A549 (cell line): ENCODE measurements around the gene TRIM25. TPM values are rescaled to one million over a fixed set of nuclear protein-coding genes. Genes with fewer than 3 reads are reported as not detected.

Experiments
- ATAC-seq, 2 experiments: fragments of 200-7000 bp in 1 of 2; fragments of >200 bp in 1 of 2; cut with Nextera tagmentation in 1 of 2; cut with Tn5 transposase in 1 of 2; 3 replicates each; pipeline versions ENCODE4 v1.8.0 to v1.9.1; 2018 to 2020; ENCODE audit warnings: mild to moderate bottlenecking in 1 of 2, moderate library complexity in 1 of 2
- CTCF ChIA-PET: fragments of 300-600 bp; sonication (Branson Sonifier 250); formaldehyde crosslinking; extraction: SDS; loops from one replicate; lab custom pipeline; 2021; ENCODE audit warnings: antibody characterized with exemption, inconsistent platforms; lab: Yijun Ruan, JAX
- POLR2A ChIA-PET: fragments of 350-600 bp; formaldehyde crosslinking; extraction: SDS; loops from one replicate; lab custom pipeline; 2021; ENCODE audit warnings: antibody characterized with exemption, inconsistent platforms; lab: Yijun Ruan, JAX
- DNase-seq, 2 experiments: peaks; one replicate each; pipeline versions ENCODE4 v3.0.0 to v3.0.0-alpha.2; 2011 to 2016; ENCODE audit warnings: low read depth in 1 of 2, low spot score in 1 of 2
- FAIRE-seq: peaks from 2 replicates; lab custom pipeline; 2011; peaks lifted over from hg19 to GRCh38; lab: Jason Lieb, UNC
- H3K27ac ChIP-seq, 2 experiments: fragments of >200 bp; sonication (Bioruptor Twin); formaldehyde crosslinking; 3 replicates each; pipeline ENCODE4 v1.5.1; 2016 to 2017
- H3K4me1 ChIP-seq: fragments of >200 bp; sonication (Bioruptor Twin); formaldehyde crosslinking; 3 replicates; pipeline ENCODE4 v1.6.1; 2016
- H3K4me2 ChIP-seq: fragments of >200 bp; sonication (Bioruptor Twin); formaldehyde crosslinking; 3 replicates; pipeline ENCODE4 v1.6.1; 2016
- H3K4me3 ChIP-seq: fragments of >200 bp; sonication (Bioruptor Twin); formaldehyde crosslinking; 3 replicates; pipeline ENCODE4 v1.5.1; 2016
- H3K9me3 ChIP-seq: fragments of >200 bp; sonication (Bioruptor Twin); formaldehyde crosslinking; 3 replicates; pipeline ENCODE4 v1.6.1; 2016
- BCL3 ChIP-seq: fragments of >200 bp; sonication (Bioruptor Twin); formaldehyde crosslinking; IDR thresholded peaks from 3 replicates; pipeline ENCODE4 v1.6.1; 2016
- CBX8 ChIP-seq: fragments of 200-600 bp; sonication (generic); IDR thresholded peaks from 2 replicates; pipeline ENCODE4 v1.6.1; 2016
- CHD4 ChIP-seq: fragments of 200-600 bp; sonication (generic); IDR thresholded peaks from 2 replicates; pipeline ENCODE4 v1.6.1; 2016; ENCODE audit warnings: antibody characterized with exemption, mild to moderate bottlenecking, borderline replicate concordance
- CTCF ChIP-seq: fragments of >200 bp; sonication (Bioruptor Twin); formaldehyde crosslinking; IDR thresholded peaks from 3 replicates; pipeline ENCODE4 v1.5.1; 2016
- EHF ChIP-seq: fragments of 250-450 bp; sonication (Bioruptor Pico); IDR thresholded peaks from 2 replicates; pipeline ENCODE4 v1.5.0; 2020; ENCODE audit warnings: mild to moderate bottlenecking
- EHMT2 ChIP-seq: fragments of 200-600 bp; sonication (generic); IDR thresholded peaks from 2 replicates; pipeline ENCODE4 v1.6.1; 2016; ENCODE audit warnings: antibody characterized with exemption, low read depth, mild to moderate bottlenecking, moderate library complexity
- EP300 ChIP-seq, 2 experiments: fragments of >200 bp; sonication (Bioruptor Twin); formaldehyde crosslinking; IDR thresholded peaks; 2 replicates in 1 of 2; 3 replicates in 1 of 2; pipeline ENCODE4 v1.6.1; 2016 to 2017
- FOSL2 ChIP-seq, 2 experiments: fragments of 450-650 bp in 1 of 2; fragments of >200 bp in 1 of 2; sonication (Bioruptor Twin) in 1 of 2; formaldehyde crosslinking; IDR thresholded peaks; 2 replicates each; pipeline versions ENCODE4 v1.5.0 to v1.6.1; 2016 to 2020; ENCODE audit warnings: mild to moderate bottlenecking in 1 of 2, moderate library complexity in 1 of 2
- GATA3 ChIP-seq: IDR thresholded peaks from 2 replicates; pipeline ENCODE4 v1.6.1; 2012; ENCODE audit warnings: borderline replicate concordance
- HEYL ChIP-seq: fragments of 250-450 bp; sonication (Bioruptor Pico); IDR thresholded peaks from 2 replicates; pipeline ENCODE4 v1.8.0; 2021; ENCODE audit warnings: mild to moderate bottlenecking, moderate library complexity
- HMGXB4 ChIP-seq: fragments of 250-450 bp; sonication (Bioruptor Pico); IDR thresholded peaks from 2 replicates; pipeline ENCODE4 v1.5.0; 2021; ENCODE audit warnings: mild to moderate bottlenecking, moderate library complexity, borderline replicate concordance
- HOXB13 ChIP-seq: fragments of 250-450 bp; sonication (Bioruptor Pico); IDR thresholded peaks from 2 replicates; pipeline ENCODE4 v1.5.0; 2020; ENCODE audit warnings: low read depth, mild to moderate bottlenecking, moderate library complexity
- JUN ChIP-seq, 2 experiments: fragments of >200 bp; sonication (Bioruptor Twin); formaldehyde crosslinking; IDR thresholded peaks; 2 replicates in 1 of 2; 3 replicates in 1 of 2; pipeline ENCODE4 v1.6.1; 2016 to 2017
- JUNB ChIP-seq: fragments of >200 bp; sonication (Bioruptor Twin); formaldehyde crosslinking; IDR thresholded peaks from 2 replicates; pipeline ENCODE4 v1.6.1; 2016
- KDM1A ChIP-seq: fragments of 200-600 bp; sonication (generic); IDR thresholded peaks from 2 replicates; pipeline ENCODE4 v1.6.1; 2016; ENCODE audit warnings: low read depth, mild to moderate bottlenecking
- MAX ChIP-seq: IDR thresholded peaks from 2 replicates; pipeline ENCODE4 v1.6.1; 2012
- NPAS2 ChIP-seq: fragments of 250-450 bp; sonication (Bioruptor Pico); IDR thresholded peaks from 2 replicates; pipeline ENCODE4 v1.8.0; 2022; ENCODE audit warnings: mild to moderate bottlenecking, moderate library complexity, borderline replicate concordance
- PBX3 ChIP-seq: IDR thresholded peaks from 2 replicates; pipeline ENCODE4 v1.6.1; 2012
- RFX5 ChIP-seq: fragments of 450-650 bp; IDR thresholded peaks from 2 replicates; pipeline ENCODE4 v1.7.1; 2014; ENCODE audit warnings: antibody characterized with exemption, mild to moderate bottlenecking, moderate library complexity
- RNF2 ChIP-seq: fragments of 200-600 bp; sonication (generic); IDR thresholded peaks from 2 replicates; pipeline ENCODE4 v1.6.1; 2016; ENCODE audit warnings: low read depth, mild to moderate bottlenecking, antibody characterized with exemption, moderate library complexity, borderline replicate concordance
- SMC3 ChIP-seq: fragments of >200 bp; sonication (Bioruptor Twin); formaldehyde crosslinking; IDR thresholded peaks from 3 replicates; pipeline ENCODE4 v1.6.1; 2018; ENCODE audit warnings: inconsistent platforms
- TP53 ChIP-seq: fragments of 250-450 bp; sonication (Bioruptor Pico); IDR thresholded peaks from 2 replicates; pipeline ENCODE4 v1.5.0; 2021; ENCODE audit warnings: mild to moderate bottlenecking, moderate library complexity
- USF2 ChIP-seq: fragments of 450-650 bp; IDR thresholded peaks from 2 replicates; pipeline ENCODE4 v1.6.1; 2014; ENCODE audit warnings: antibody characterized with exemption
- ZFP36 ChIP-seq: fragments of 450-650 bp; IDR thresholded peaks from 2 replicates; pipeline ENCODE4 v1.6.1; 2014; ENCODE audit warnings: borderline replicate concordance; ENCODE audit not compliant: partially characterized antibody
- ZNF302 ChIP-seq: fragments of 250-450 bp; sonication (Bioruptor Pico); IDR thresholded peaks from 2 replicates; pipeline ENCODE4 v1.9.0; 2021; ENCODE audit warnings: inconsistent platforms, mild to moderate bottlenecking, moderate library complexity
- ZSCAN20 ChIP-seq: fragments of 250-450 bp; sonication (Bioruptor Pico); IDR thresholded peaks from 2 replicates; pipeline ENCODE4 v1.8.0; 2022; ENCODE audit warnings: mild to moderate bottlenecking, moderate library complexity
- WGBS: methylation state at CpG from one replicate; pipeline ENCODE4 v1.1.6; 2017; ENCODE audit errors: missing lambda C conversion rate; 5-methylcytosine and 5-hydroxymethylcytosine counted together
- polyA plus RNA-seq, 4 experiments: library from polyadenylated mRNA; depleted of rRNA in 3 of 4; stranded (reverse); fragments of >200 nt; fragmentation: RNase III in 1 of 4; extraction: RNeasy Plus Mini Kit Qiagen cat#74134 plus additional on column Dnase treatment in 1 of 4; gene quantifications; 2 replicates in 3 of 4; 3 replicates in 1 of 4; pipeline ENCODE4 v1.2.3, GENCODE V29; 2011 to 2017

The TRIM25 gene
- polyA plus RNA-seq, 2 of the 4 experiments (the other 2 are of a cell fraction): 38.3 to 65.4 TPM

- Histone ChIP-seq H3K9me3 (no peaks in the 10 kb centered on the region), H3K4me1 (peaks cover 20% of the 10 kb centered on the region), H3K4me2 (peak overlapping the region; percentile 26; the same call in 2 of the 3 replicates), H3K4me3 (no peak overlapping the region), H3K27ac (no peak overlapping the region)
- POLR2A ChIA-PET: no interaction called here
- DNase-seq (no peak), ATAC-seq (no peak; a peak in 1 of 6 replicates), FAIRE-seq (no peak)
- CTCF ChIA-PET: interaction anchor here (1.5 kb wide), 2 partner anchors 10 to 40 kb away, joined by 3 to 4 read pairs; no protein-coding TSS in a partner anchor
- WGBS: 66% methylated on average over 3 of the region's 3 CpGs
- TF ChIP-seq JUNB (no peak), ZFP36 (no peak), NPAS2 (CRISPR knock-in tag) (no peak), SMC3 (no peak), USF2 (no peak), TP53 (CRISPR knock-in tag) (no peak), PBX3 (no peak), BCL3 (no peak), EHF (CRISPR knock-in tag) (no peak), RNF2 (no peak), CHD4 (no peak), CTCF (no peak), EP300 (IDR thresholded peaks at IDR 0.05) (no peak), JUN (IDR thresholded peaks at IDR 0.05) (no peak), KDM1A (no peak), RFX5 (no peak)
Observed at GRCh38 chr17:56896217-56896967, 17.5 kb downstream of the TRIM25 start.

- ATAC-seq (no peak), FAIRE-seq (no peak), DNase-seq (no peak)
- H3K4me2 ChIP-seq: no peak overlapping the region
- H3K4me3 ChIP-seq: no peak overlapping the region
- WGBS: 93% methylated on average over 20 of the region's 20 CpGs
- POLR2A ChIA-PET: interaction anchor here (1.9 kb wide), 1 partner anchor 19 kb away, joined by 16 read pairs; the partner anchor contains the start of gene TRIM25
- H3K27ac ChIP-seq: no peak overlapping the region
- H3K4me1 ChIP-seq: peaks cover 20% of the 10 kb centered on the region
- H3K9me3 ChIP-seq: no peaks in the 10 kb centered on the region
- CTCF ChIA-PET: interaction anchor here (0.7 to 3.2 kb wide), 6 partner anchors 10 to 115 kb away, joined by 3 to 12 read pairs (median 5); no protein-coding TSS in a partner anchor
- TF ChIP-seq HEYL (no peak), CBX8 (no peak), BCL3 (no peak), ZSCAN20 (no peak), FOSL2 (IDR thresholded peaks at IDR 0.05) (no peak), FOSL2 (CRISPR knock-in tag; IDR thresholded peaks at IDR 0.05) (no peak), HMGXB4 (CRISPR knock-in tag) (no peak), USF2 (no peak), MAX (no peak), EHF (CRISPR knock-in tag) (no peak), HOXB13 (CRISPR knock-in tag) (no peak), ZNF302 (CRISPR knock-in tag) (no peak), EHMT2 (no peak), GATA3 (no peak)
Observed at GRCh38 chr17:56894859-56895455, 18.9 kb downstream of the TRIM25 start.
